ENCODE results near the gene SELENOO. TPM values are rescaled to one million over a fixed set of nuclear protein-coding genes. Genes with fewer than 3 reads are reported as not detected.

SELENOO gene
- total RNA-seq, 4 donors from 2014 or later: 48.7 to 101 (median 74.0) TPM

GRCh38 chr22:50176850-50177536 is 23.8 kb upstream of the SELENOO start:
- no peaks in the 10 kb centered on the region for H3K4me1 ChIP-seq
- no peaks in the 10 kb centered on the region for H3K27me3 ChIP-seq
- DNase-seq: no peak
- no peaks in the 10 kb centered on the region for H3K9me3 ChIP-seq
- TF ChIP-seq CTCF (IDR thresholded peaks at IDR 0.05): no peak
- TF ChIP-seq POLR2A (IDR thresholded peaks at IDR 0.05): no peak
- H3K36me3 ChIP-seq: no peaks in the 10 kb centered on the region
- H3K4me3 ChIP-seq: no peak overlapping the region
- H3K27ac ChIP-seq: no peak overlapping the region

GRCh38 chr22:50177537-50178470 is 23.0 kb upstream of the SELENOO start:
- no peaks in the 10 kb centered on the region for H3K27me3 ChIP-seq

DNA sequence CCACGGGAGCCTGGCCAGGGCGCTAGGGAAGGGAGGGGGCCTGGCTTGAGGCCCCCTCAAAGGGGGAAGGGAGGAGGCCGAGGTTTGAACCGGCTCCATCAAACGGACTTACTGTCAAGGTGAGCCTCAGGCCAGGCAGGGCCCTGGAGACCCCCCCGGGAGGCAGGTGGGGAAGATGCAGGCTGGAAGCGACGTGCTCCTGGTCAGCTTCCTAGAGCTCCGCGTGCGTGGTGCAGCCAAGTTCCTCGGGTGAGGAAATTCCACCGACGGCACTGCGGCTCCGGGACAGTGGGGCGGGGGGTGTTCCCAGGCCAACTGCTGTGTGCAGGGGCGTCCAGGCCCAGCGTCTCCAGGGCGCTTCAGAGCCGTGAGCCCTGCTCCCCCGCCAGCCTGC is 22.3 kb upstream of the SELENOO start:
- no peaks in the 10 kb centered on the region for H3K27me3 ChIP-seq
- H3K27ac ChIP-seq: no peak overlapping the region
- H3K9me3 ChIP-seq: no peaks in the 10 kb centered on the region
- TF ChIP-seq POLR2A (IDR thresholded peaks at IDR 0.05): no peak
- no peak for TF ChIP-seq CTCF (IDR thresholded peaks at IDR 0.05)
- no peak overlapping the region for H3K4me3 ChIP-seq
- no peaks in the 10 kb centered on the region for H3K36me3 ChIP-seq
- peaks cover 0 to 2% (median 0%) of the 10 kb centered on the region in 4 donors for H3K4me1 ChIP-seq
- DNase-seq: no peak

More at GRCh38 chr22:50177537-50178470, 23.0 kb upstream of the SELENOO start:
- no peak for DNase-seq
- Histone ChIP-seq H3K36me3 (no peaks in the 10 kb centered on the region), H3K4me1 (no peaks in the 10 kb centered on the region), H3K27ac (no peak overlapping the region), H3K4me3 (no peak overlapping the region), H3K9me3 (no peaks in the 10 kb centered on the region)
- TF ChIP-seq CTCF (IDR thresholded peaks at IDR 0.05) (no peak), POLR2A (IDR thresholded peaks at IDR 0.05) (no peak)

- no peaks in the 10 kb centered on the region for H3K27me3 ChIP-seq
- no peak for TF ChIP-seq POLR2A (IDR thresholded peaks at IDR 0.05)
- TF ChIP-seq CTCF (IDR thresholded peaks at IDR 0.05): no peak
- DNase-seq: peak in 1 of 3 donors; percentile 45
Measured at GRCh38 chr22:50178871-50179869, 21.6 kb upstream of the SELENOO start.

More at GRCh38 chr22:50178871-50179869, 21.6 kb upstream of the SELENOO start:
- H3K27ac ChIP-seq: no peak overlapping the region
- H3K36me3 ChIP-seq: no peaks in the 10 kb centered on the region
- H3K9me3 ChIP-seq: no peaks in the 10 kb centered on the region
- no peak overlapping the region for H3K4me3 ChIP-seq
- H3K4me1 ChIP-seq: peaks cover 0 to 9% (median under 1%) of the 10 kb centered on the region in 4 donors

All from Peyer's patch (tissue), 4 donors.